Esophagus squamous epithelium (tissue), 5 donors: ENCODE results near the gene AHNAK. TPM values are rescaled to one million over a fixed set of nuclear protein-coding genes. Genes with fewer than 3 reads are reported as not detected.

ENCODE experiments used
- DNase-seq: peaks from one replicate; lab custom pipeline; 2025; lab: John Stamatoyannopoulos, UW
- H3K27ac ChIP-seq, 4 donors: fragments of 200-600 bp; sonication (generic); one replicate each; pipeline ENCODE4 v1.5.1; 2016 to 2019; ENCODE audit warnings: mild to moderate bottlenecking in 1 of 4
- H3K27me3 ChIP-seq, 4 donors: fragments of 200-600 bp; sonication (generic); 1 replicate in 3 of 4; 2 replicates in 1 of 4; pipeline versions ENCODE4 v1.5.1 to v1.6.0; 2017 to 2021; ENCODE audit warnings: antibody characterized with exemption in 1 of 4
- H3K36me3 ChIP-seq, 3 donors: fragments of 200-600 bp; sonication (generic); one replicate each; pipeline ENCODE4 v1.5.1; 2016 to 2019
- H3K4me1 ChIP-seq, 3 donors: fragments of 200-600 bp; sonication (generic); one replicate each; pipeline ENCODE4 v1.5.1; 2017 to 2019
- H3K4me3 ChIP-seq, 4 donors: fragments of 200-600 bp; sonication (generic); 1 replicate in 3 of 4; 2 replicates in 1 of 4; pipeline ENCODE4 v1.5.1; 2016 to 2019; ENCODE audit warnings: mild to moderate bottlenecking in 2 of 4, moderate library complexity in 1 of 4
- H3K9me3 ChIP-seq, 3 donors: fragments of 200-600 bp; sonication (generic); one replicate each; pipeline ENCODE4 v1.5.1; 2016 to 2019
- CTCF ChIP-seq, 6 experiments: fragments of 450-650 bp in 4 of 6; fragments of 200-600 bp in 2 of 6; sonication (generic) in 2 of 6; IDR thresholded peaks; one replicate each; pipeline ENCODE4 v1.5.1; 2016 to 2019; ENCODE audit warnings: antibody characterized with exemption in 6 of 6, mild to moderate bottlenecking in 4 of 6, moderate library complexity in 4 of 6
- POLR2A ChIP-seq, 4 donors: fragments of 450-650 bp; IDR thresholded peaks; one replicate each; pipeline ENCODE4 v1.6.1; 2017; ENCODE audit warnings: antibody characterized with exemption in 4 of 4, mild to moderate bottlenecking in 4 of 4, moderate library complexity in 3 of 4
- WGBS, 2 donors: methylation state at CpG; one replicate each; pipeline ENCODE4 v1.1.5; 2018; 5-methylcytosine and 5-hydroxymethylcytosine counted together
- intact Hi-C: fragments of 100-400 bp; cut with DNase I; formaldehyde crosslinking; loops from one replicate; pipeline ENCODE4 v1.15.0; 2022
- total RNA-seq, 4 donors: library from RNA; depleted of rRNA; stranded (reverse); fragments of >200 nt; gene quantifications; one replicate each; pipeline ENCODE4 v1.1.0, GENCODE V29; 2016
- donor health status: DM: yes; HTN: yes; CAD: no.

AHNAK gene
- total RNA-seq, 4 donors from 2014 or later: 695 to 1,250 (median 954) TPM

GRCh38 chr11:62391642-62392425 lies 154.8 kb downstream of the AHNAK start:
- WGBS, 2 donors: 85 to 91% methylated on average over 15 of the region's 16 CpGs
- intact Hi-C loops: no loop called here
- H3K36me3 ChIP-seq: no peaks in the 10 kb centered on the region
- no peaks in the 10 kb centered on the region for H3K27me3 ChIP-seq
- H3K4me3 ChIP-seq: no peak overlapping the region
- no peak overlapping the region for H3K27ac ChIP-seq
- no peak for TF ChIP-seq CTCF (IDR thresholded peaks at IDR 0.05)
- no peak for TF ChIP-seq POLR2A (IDR thresholded peaks at IDR 0.05)
- no peaks in the 10 kb centered on the region for H3K9me3 ChIP-seq
- no peak for DNase-seq
- H3K4me1 ChIP-seq: peaks cover 13 to 35% (median 14%) of the 10 kb centered on the region in 3 donors

GRCh38 chr11:62390722-62391121 lies 155.9 kb downstream of the AHNAK start:
- H3K36me3 ChIP-seq: no peaks in the 10 kb centered on the region
- 100% methylated on average over 1 of the region's 1 CpG; no CpG with 5 or more reads in 1 of the 2 donors for WGBS, 2 donors
- H3K27me3 ChIP-seq: no peaks in the 10 kb centered on the region
- no peak overlapping the region for H3K4me3 ChIP-seq
- no peak for DNase-seq
- TF ChIP-seq POLR2A (IDR thresholded peaks at IDR 0.05) (no peak), CTCF (IDR thresholded peaks at IDR 0.05) (no peak)
- H3K9me3 ChIP-seq: no peaks in the 10 kb centered on the region
- intact Hi-C loops: no loop called here
- H3K4me1 ChIP-seq: peaks cover 5 to 24% (median 7%) of the 10 kb centered on the region in 3 donors
- no peak overlapping the region for H3K27ac ChIP-seq

GRCh38 chr11:62390237-62390636 lies 156.4 kb downstream of the AHNAK start:
- TF ChIP-seq CTCF (IDR thresholded peaks at IDR 0.05): no peak
- TF ChIP-seq POLR2A (IDR thresholded peaks at IDR 0.05): no peak
- Histone ChIP-seq H3K9me3 (no peaks in the 10 kb centered on the region), H3K4me3 (no peak overlapping the region), H3K27ac (no peak overlapping the region), H3K4me1 (peaks cover 1 to 19% (median 2%) of the 10 kb centered on the region in 3 donors), H3K36me3 (no peaks in the 10 kb centered on the region), H3K27me3 (no peaks in the 10 kb centered on the region)
- 67 to 75% methylated on average over 4 to 5 of the region's 5 CpGs for WGBS, 2 donors
- no peak for DNase-seq
- intact Hi-C loops: no loop called here

- 76 to 82% methylated on average over 11 of the region's 11 CpGs for WGBS, 2 donors
Observed at GRCh38 chr11:62388999-62389398, 157.6 kb downstream of the AHNAK start.

More at GRCh38 chr11:62388999-62389398, 157.6 kb downstream of the AHNAK start:
- intact Hi-C loops: no loop called here
- TF ChIP-seq CTCF (IDR thresholded peaks at IDR 0.05) (no peak), POLR2A (IDR thresholded peaks at IDR 0.05) (no peak)
- H3K9me3 ChIP-seq: no peaks in the 10 kb centered on the region
- H3K36me3 ChIP-seq: no peaks in the 10 kb centered on the region
- H3K4me3 ChIP-seq: no peak overlapping the region
- peaks cover 0 to 10% (median 0%) of the 10 kb centered on the region in 3 donors for H3K4me1 ChIP-seq
- no peaks in the 10 kb centered on the region for H3K27me3 ChIP-seq
- H3K27ac ChIP-seq: no peak overlapping the region
- no peak for DNase-seq
